ENCODE data around the gene MRPL37. TPM values are rescaled to one million over a fixed set of nuclear protein-coding genes. Genes with fewer than 3 reads are reported as not detected.

Gene MRPL37
- total and polyA plus RNA-seq, 2 donors (not counting 3 experiments of a cell fraction or from before 2014, with no cell fraction given): 45.0 to 109 TPM

DNA sequence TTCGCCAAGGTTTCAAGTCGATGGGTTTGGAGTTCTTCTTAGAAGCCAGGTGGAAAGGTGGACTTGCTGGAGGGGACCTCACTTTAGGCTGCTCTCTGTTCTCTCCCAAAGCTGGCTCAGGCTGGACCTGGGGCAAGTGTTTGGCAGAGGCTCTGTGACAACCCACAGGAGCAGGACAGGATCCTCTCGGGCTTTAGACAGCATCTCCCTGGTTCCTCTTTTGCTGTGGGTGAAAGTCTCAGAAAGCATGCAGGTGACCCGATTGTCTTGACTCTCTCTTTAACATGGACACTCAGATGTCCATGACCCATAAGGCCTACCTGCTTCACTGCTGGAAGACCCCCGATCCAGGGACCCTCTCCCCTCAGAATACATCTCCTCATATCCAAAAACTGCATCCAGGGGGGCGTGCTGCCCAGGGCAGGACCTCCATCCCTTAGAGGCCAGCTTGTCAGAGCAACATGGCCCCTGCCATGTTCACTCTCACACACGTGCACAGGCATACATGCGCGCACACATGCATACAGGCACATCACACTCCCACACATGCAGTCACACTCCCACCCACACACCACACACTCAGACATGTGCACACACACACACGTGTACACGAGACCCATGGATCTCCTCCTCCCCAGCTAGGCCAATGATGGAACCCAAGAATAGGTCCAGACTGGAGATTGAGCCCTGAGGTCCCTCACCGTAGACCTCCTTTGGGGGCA lies 21.3 kb downstream of the MRPL37 start:
- H3K79me2 ChIP-seq (ENCODE audit: control insufficient read depth, insufficient read depth, low read length): no peaks in the 10 kb centered on the region
- H3K4me2 ChIP-seq (ENCODE audit: insufficient read depth, low read length): no peak overlapping the region
- intact Hi-C loops (cut with micrococcal nuclease): no loop called here
- peaks cover 3 to 20% of the 10 kb centered on the region in 2 experiments for H3K36me3 ChIP-seq (ENCODE audit: control insufficient read depth in 2 of 2, extremely low read depth in 1 of 2, insufficient read depth in 2 of 2, low read length in 2 of 2)
- dilution Hi-C loops (cut with MboI; ENCODE audit: extremely low pct_ligation_motif_present, low sequenced_read_pairs): no loop called here
- H3K4me3 ChIP-seq (replicated peaks in 1 of 3; ENCODE audit: insufficient read depth in 1 of 3, low read depth in 1 of 3, low read length in 3 of 3): no peak overlapping the region
- H4K20me1 ChIP-seq (replicated peaks; ENCODE audit: control insufficient read depth, extremely low read depth, insufficient read depth, low read length): no peaks in the 10 kb centered on the region
- DNase-seq (ENCODE audit: low read depth, low spot score): no peak
- ChIA-PET CTCF (interaction anchor here (0.7 to 3.3 kb wide), 6 partner anchors 8 to 114 kb away, joined by 3 to 26 read pairs (median 3); no protein-coding TSS in a partner anchor), POLR2A (no interaction called here)
- peaks cover 3% of the 10 kb centered on the region for H3K4me1 ChIP-seq (ENCODE audit: control insufficient read depth, extremely low read depth, insufficient read depth, low read length)
- no peak for FAIRE-seq
- no peak overlapping the region for H3K27ac ChIP-seq (ENCODE audit: insufficient read depth, low read depth, low read length)
- no peak overlapping the region for H3K9ac ChIP-seq (replicated peaks; ENCODE audit: extremely low read depth, insufficient read depth, low read length)
- no peak overlapping the region for H2AFZ ChIP-seq (ENCODE audit: low read depth, low read length)
- no peaks in the 10 kb centered on the region for H3K27me3 ChIP-seq (ENCODE audit: control insufficient read depth in 2 of 2, insufficient read depth in 2 of 2, low read length in 2 of 2)
- BruUV-seq (replicated peaks): no TSS peak
- no peaks in the 10 kb centered on the region for H3K9me3 ChIP-seq (replicated peaks; ENCODE audit: control insufficient read depth, insufficient read depth, low read length)
- TF ChIP-seq MAX (IDR thresholded peaks at IDR 0.05; ENCODE audit: insufficient read depth, insufficient read length): no peak
- no peak for TF ChIP-seq JUN (IDR thresholded peaks at IDR 0.05; ENCODE audit: borderline replicate concordance, insufficient read depth, insufficient read length, low read depth)
- no peak for TF ChIP-seq MYC (IDR thresholded peaks at IDR 0.05; ENCODE audit: low read depth, low read length)
- no peak for TF ChIP-seq POLR2AphosphoS5 (IDR thresholded peaks at IDR 0.05; ENCODE audit: insufficient read depth, low read depth, low read length)
- no peak for TF ChIP-seq FOS (IDR thresholded peaks at IDR 0.05; ENCODE audit: borderline replicate concordance, insufficient read depth, low read length)
- TF ChIP-seq CTCF (IDR thresholded peaks at IDR 0.05; ENCODE audit: extremely low read depth in 1 of 2, insufficient read depth in 1 of 2, low read depth in 1 of 2, low read length in 2 of 2): no peak
- no peak for TF ChIP-seq GATA2 (IDR thresholded peaks at IDR 0.05; ENCODE audit: insufficient read depth, insufficient read length, low read depth, low read length)
- TF ChIP-seq POLR2A (IDR thresholded peaks at IDR 0.05; ENCODE audit: low read depth, low read length): no peak
- no peak for TF ChIP-seq EZH2 (IDR thresholded peaks at IDR 0.05; ENCODE audit: borderline replicate concordance, low read depth, low read length, severe bottlenecking)
- no peaks in the 10 kb centered on the region for H3K9me1 ChIP-seq (replicated peaks; ENCODE audit: control insufficient read depth, extremely low read depth, insufficient read depth, low read length)

Data from endothelial cell of umbilical vein (primary cell).